Type B pancreatic cell (in vitro differentiated cells): Measurements from ENCODE around the gene PNMA6A. TPM values are rescaled to one million over a fixed set of nuclear protein-coding genes. Genes with fewer than 3 reads are reported as not detected.
"Not testable (repeated sequence)": the region's sequence is repeated elsewhere in the genome, so short reads cannot be mapped to it uniquely, and the experiment has no call there.

Experiments used
- DNase-seq: peaks from one replicate; pipeline ENCODE4 v3.0.0; 2021; ENCODE audit warnings: mixed read lengths; ENCODE audit not compliant: unreplicated experiment; ENCODE audit errors: extremely low spot score
- H3K27ac Mint-ChIP-seq: 2 replicates; pipeline ENCODE4 v1.8.0; 2021; ENCODE audit warnings: mild to moderate bottlenecking, mixed read lengths
- H3K27me3 Mint-ChIP-seq: 2 replicates; pipeline ENCODE4 v1.8.0; 2021; ENCODE audit warnings: mixed read lengths
- H3K36me3 Mint-ChIP-seq: 2 replicates; pipeline ENCODE4 v1.8.0; 2021; ENCODE audit warnings: mixed read lengths
- H3K4me1 Mint-ChIP-seq: one replicate; pipeline ENCODE4 v1.8.0; 2021; ENCODE audit warnings: mixed read lengths; ENCODE audit not compliant: unreplicated experiment
- H3K4me3 Mint-ChIP-seq: 2 replicates; pipeline ENCODE4 v1.8.0; 2021; ENCODE audit warnings: mild to moderate bottlenecking, mixed read lengths
- H3K9me3 Mint-ChIP-seq: 2 replicates; pipeline ENCODE4 v1.8.0; 2021; ENCODE audit warnings: mixed read lengths
- total RNA-seq: library from RNA; stranded (reverse); gene quantifications from 2 replicates; pipeline ENCODE4 v1.2.1, GENCODE V29; 2021; ENCODE audit warnings: low replicate concordance
- TF ChIP-seq, protein P1 (sequence below): fragments of 200-600 bp; sonication (generic); conservative IDR thresholded peaks from 2 replicates; pipeline ENCODE4 v1.5.0; 2021; ENCODE audit warnings: antibody characterized with exemption, mild to moderate bottlenecking

PNMA6A gene
- total RNA-seq, 1 donor from 2014 or later: 5.4 TPM

DNA sequence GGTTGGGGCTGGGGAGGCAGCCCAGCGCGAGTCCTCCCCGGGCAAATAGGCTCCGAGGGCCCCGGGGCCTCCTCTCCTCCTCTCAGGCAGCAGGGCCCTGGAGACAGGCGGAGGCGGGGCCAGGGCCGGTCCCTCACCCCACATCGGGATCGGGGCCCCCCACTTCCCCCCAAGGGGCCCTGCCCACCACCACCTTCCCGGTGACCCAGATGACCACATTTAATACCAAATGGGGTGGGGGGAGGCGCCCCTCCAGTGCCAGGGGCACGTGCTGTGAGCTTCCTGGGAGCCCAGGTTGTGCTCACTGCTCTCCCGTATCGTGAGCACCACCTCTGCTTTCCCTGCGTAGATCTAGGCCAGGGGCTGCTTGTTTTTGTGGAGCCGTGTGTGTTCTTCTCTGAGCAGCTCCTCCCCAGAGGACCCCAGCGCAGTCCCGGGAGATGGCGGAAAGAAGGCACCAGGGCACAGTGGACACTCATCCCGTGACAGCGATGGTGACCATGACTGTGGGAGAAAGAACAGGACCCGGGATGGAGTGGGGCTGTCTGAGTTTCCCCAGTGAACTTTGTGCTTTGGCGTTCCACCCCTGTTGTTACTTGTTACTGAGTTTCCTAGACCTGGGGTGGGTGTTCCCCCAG lies 2.1 kb downstream of the PNMA6A start:
- DNase-seq: no peak
- TF ChIP-seq, protein P1, sequence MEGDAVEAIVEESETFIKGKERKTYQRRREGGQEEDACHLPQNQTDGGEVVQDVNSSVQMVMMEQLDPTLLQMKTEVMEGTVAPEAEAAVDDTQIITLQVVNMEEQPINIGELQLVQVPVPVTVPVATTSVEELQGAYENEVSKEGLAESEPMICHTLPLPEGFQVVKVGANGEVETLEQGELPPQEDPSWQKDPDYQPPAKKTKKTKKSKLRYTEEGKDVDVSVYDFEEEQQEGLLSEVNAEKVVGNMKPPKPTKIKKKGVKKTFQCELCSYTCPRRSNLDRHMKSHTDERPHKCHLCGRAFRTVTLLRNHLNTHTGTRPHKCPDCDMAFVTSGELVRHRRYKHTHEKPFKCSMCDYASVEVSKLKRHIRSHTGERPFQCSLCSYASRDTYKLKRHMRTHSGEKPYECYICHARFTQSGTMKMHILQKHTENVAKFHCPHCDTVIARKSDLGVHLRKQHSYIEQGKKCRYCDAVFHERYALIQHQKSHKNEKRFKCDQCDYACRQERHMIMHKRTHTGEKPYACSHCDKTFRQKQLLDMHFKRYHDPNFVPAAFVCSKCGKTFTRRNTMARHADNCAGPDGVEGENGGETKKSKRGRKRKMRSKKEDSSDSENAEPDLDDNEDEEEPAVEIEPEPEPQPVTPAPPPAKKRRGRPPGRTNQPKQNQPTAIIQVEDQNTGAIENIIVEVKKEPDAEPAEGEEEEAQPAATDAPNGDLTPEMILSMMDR: no peak
- no peak overlapping the region for H3K27ac Mint-ChIP-seq
- no peaks in the 10 kb centered on the region for H3K9me3 Mint-ChIP-seq
- no peaks in the 10 kb centered on the region for H3K27me3 Mint-ChIP-seq
- peak overlapping the region; percentile 47 for H3K4me3 Mint-ChIP-seq
- no peaks in the 10 kb centered on the region for H3K4me1 Mint-ChIP-seq
- no peaks in the 10 kb centered on the region for H3K36me3 Mint-ChIP-seq

DNA sequence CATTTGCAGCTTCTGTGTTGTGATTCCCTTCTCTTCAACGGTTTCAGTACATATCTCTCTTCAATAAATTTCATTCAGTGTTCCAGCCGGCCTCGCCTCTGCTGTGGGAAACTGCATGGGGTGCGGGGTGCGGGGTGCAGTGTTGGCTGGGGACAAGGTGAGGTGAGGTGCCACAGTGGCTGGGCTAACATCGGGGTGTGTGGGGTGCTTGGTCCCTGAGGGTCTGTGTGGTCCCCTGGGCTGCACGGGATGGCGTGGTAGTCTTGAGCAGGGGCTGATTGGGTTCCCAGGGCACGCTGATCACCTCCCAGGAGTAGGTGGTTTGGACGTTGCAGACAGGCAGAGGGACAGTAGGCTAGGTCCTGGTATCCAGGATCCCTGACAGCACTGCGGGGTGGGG lies 2.7 kb downstream of the PNMA6A start:
- Mint-ChIP-seq H3K36me3 (no peaks in the 10 kb centered on the region), H3K4me1 (no peaks in the 10 kb centered on the region), H3K27me3 (no peaks in the 10 kb centered on the region), H3K4me3 (peak overlapping the region; percentile 47), H3K27ac (no peak overlapping the region), H3K9me3 (no peaks in the 10 kb centered on the region)
- TF ChIP-seq, protein P1: no peak
- DNase-seq: no peak

DNA sequence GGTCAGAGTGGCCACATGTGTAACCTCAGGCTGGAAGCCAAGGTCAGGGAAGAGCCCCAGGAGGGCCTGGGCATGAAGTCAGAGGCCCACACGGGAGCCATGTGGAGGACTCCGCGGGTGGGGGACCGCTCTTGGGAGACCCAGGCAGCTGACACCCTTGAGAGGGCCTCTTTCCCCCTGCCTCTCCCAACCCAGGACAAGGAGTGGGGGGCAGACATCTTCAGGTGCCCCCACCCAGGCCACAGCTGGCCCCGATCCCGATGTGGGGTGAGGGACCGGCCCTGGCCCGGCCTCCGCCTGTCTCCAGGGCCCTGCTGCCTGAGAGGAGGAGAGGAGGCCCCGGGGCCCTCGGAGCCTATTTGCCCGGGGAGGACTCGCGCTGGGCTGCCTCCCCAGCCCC lies 3.1 kb downstream of the PNMA6A start:
- H3K27ac Mint-ChIP-seq: no peak overlapping the region
- no peaks in the 10 kb centered on the region for H3K4me1 Mint-ChIP-seq
- TF ChIP-seq, protein P1: no peak
- H3K9me3 Mint-ChIP-seq: no peaks in the 10 kb centered on the region
- H3K27me3 Mint-ChIP-seq: no peaks in the 10 kb centered on the region
- H3K4me3 Mint-ChIP-seq: no peak overlapping the region
- no peaks in the 10 kb centered on the region for H3K36me3 Mint-ChIP-seq
- DNase-seq: no peak

DNA sequence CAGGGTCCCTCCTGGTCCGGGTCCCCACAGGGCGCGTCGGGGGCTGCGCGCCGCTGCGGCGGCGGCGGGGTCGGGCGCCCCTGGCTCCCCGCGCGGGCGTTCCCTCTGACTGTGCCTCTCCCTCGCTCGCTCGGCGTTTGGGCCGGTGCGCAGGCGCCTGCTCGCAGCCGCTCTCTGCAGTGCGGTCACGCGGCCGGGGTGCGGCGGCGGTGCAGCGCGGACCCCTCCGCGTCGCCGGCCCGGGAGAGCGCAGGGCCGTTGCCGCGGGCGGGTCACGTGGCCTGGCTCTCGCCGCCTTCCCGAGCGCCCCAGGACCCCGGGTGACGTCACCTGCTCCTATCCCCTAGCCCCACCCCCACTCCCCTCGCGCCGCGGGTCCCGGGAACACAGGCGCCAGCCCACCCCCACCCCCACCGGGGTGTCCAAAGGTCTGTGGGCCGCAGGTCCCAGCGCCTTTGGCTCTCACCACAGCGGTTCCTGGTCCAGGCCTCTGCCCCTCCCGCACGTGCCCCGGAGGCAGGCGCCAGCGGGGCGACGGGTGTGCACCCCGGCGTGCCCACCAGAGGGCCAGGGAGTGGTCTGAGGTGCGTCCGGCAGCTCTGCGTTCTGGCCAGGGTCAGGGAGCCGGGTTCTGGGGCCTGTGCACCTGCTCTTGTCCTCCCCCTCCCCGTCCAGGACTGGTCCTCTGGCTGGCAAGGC lies 5.3 kb downstream of the PNMA6A start:
- H3K4me3 Mint-ChIP-seq, H3K27ac Mint-ChIP-seq, H3K36me3 Mint-ChIP-seq, H3K9me3 Mint-ChIP-seq, H3K27me3 Mint-ChIP-seq, H3K4me1 Mint-ChIP-seq, DNase-seq: not testable (repeated sequence)

DNA sequence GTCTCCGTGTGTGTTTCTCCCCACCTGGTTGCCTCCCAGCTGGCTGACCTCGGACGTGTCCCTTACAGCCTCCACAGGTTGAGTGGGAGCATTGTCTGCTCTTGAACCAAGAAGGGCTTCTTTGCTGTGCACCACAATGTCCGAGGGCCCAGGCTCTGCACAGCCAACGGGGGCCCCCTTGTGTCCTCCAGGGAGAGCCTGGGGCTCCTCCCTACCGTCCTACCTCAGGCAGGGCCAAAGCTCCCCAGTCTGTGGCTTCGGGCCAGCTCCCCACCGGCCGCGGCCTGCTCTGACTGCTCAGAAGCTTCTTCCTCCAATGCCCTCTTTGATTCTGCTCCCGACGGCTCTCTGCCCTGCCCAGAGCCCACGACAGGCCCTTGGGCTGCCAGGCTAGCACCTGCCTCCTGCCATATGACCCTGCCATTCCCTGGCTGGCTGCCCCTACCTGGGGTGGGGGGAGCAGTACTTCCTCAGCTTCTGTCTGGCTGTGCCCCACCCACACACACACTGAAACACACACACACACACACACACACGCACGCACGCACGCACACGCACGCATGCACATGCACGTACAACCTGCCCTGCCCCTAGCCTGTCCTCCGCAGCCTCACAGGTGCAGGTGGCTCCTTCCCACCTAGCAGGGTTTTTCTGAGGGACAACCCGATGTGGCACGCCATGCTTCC lies 11.1 kb downstream of the PNMA6A start:
- not testable (repeated sequence) for H3K36me3 Mint-ChIP-seq, H3K27ac Mint-ChIP-seq, H3K27me3 Mint-ChIP-seq, DNase-seq, H3K4me1 Mint-ChIP-seq, H3K4me3 Mint-ChIP-seq, H3K9me3 Mint-ChIP-seq

DNA sequence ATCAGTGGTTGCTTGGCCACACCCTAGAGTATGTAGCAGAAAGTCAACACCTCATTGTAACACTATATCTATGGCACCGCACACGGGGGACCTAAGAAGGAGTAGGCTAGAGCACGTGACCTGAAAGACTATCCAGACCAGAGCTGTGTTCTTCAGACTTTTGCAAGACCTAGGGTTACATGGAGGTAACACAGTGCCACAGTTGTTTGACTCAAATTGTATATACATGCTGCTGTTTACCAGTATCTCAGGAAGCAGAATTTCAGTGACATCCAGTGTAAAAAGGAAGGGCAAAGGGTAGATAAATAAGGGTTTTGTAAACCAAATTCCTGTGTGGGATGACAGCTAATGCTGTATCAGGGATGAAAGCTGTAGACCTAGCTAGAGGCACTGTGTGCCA lies 30.2 kb downstream of the PNMA6A start:
- no peak overlapping the region for H3K27ac Mint-ChIP-seq
- TF ChIP-seq, protein P1: no peak
- peaks cover 16% of the 10 kb centered on the region for H3K9me3 Mint-ChIP-seq
- H3K27me3 Mint-ChIP-seq: no peaks in the 10 kb centered on the region
- no peak overlapping the region for H3K4me3 Mint-ChIP-seq
- no peaks in the 10 kb centered on the region for H3K36me3 Mint-ChIP-seq
- no peaks in the 10 kb centered on the region for H3K4me1 Mint-ChIP-seq
- DNase-seq: no peak

DNA sequence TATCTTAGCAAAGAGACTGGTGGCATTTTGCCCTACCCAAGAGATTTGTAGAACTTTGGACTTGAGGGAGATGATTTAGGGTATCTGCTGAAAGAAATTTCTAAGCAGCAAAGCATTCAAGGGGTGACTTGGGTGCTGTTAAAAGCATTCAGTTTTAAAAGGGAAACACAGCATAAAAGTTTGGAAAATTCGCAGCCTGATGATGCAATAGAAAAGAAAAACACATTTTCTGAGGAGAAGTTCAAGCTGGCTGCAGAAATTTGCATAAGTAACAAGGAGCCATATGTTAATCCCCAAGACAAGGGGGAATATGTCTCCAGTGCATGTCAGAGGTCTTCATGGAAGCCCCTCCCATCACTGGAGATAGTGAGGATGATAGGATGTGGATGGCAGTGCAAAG lies 32.7 kb downstream of the PNMA6A start:
- H3K36me3 Mint-ChIP-seq, H3K4me3 Mint-ChIP-seq, DNase-seq, H3K27me3 Mint-ChIP-seq, H3K4me1 Mint-ChIP-seq, H3K27ac Mint-ChIP-seq: not testable (repeated sequence)
- peaks cover 16% of the 10 kb centered on the region for H3K9me3 Mint-ChIP-seq

DNA sequence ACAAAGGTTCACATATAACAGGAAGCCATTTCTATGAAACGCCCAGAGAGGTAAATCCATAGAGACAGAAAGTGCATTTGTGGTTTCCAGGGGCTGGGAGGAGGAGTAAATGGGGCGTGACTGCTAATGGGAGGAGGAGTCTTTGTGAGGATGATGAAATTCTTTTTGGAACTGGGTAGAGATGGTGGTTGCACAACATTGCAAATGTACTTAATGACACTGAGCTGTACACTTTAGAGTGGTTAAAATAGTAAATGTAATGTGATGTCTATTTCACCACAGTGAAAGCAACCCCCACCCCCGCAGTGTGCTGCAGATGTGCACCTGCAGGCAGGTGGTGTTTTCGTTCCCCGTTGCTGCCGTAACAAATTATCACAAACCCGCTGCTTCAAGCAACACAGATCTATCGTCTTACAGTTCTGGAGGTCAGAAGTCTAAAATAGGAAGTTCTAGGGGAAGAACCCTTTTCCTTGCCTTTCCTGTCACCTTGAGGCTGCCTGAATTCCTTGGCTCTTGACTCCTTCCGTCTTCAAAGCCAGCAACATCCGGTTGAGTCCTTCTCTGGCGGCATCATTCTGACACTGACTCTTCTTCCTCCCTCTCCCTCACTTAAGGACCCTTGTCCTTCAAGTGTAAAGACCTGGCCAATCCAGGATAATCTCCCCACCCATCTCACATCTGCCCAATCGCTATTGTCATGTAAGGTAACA lies 34.0 kb downstream of the PNMA6A start:
- DNase-seq, H3K4me3 Mint-ChIP-seq, H3K27ac Mint-ChIP-seq, H3K36me3 Mint-ChIP-seq, H3K4me1 Mint-ChIP-seq, H3K27me3 Mint-ChIP-seq: not testable (repeated sequence)
- H3K9me3 Mint-ChIP-seq: peaks cover 16% of the 10 kb centered on the region

DNA sequence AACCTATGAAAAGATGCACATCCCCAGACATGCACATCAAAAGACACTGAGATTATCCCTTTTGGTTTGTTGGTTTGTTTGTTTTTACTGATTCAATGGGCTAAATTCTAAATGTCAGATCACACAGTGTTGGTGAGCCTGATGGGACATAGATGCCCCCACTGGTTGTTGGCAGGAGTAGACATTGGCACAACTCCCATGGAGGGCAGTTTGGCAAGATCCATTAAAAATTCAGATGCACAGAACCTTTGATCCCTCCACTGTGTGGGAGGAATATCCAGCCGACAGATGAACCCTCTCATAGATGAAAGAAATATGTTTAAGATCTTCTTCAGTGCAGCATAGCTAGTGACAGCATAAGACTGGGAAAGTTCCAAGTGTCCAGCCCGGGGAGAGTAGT lies 38.5 kb downstream of the PNMA6A start:
- not testable (repeated sequence) for H3K4me1 Mint-ChIP-seq, H3K36me3 Mint-ChIP-seq, H3K9me3 Mint-ChIP-seq, H3K4me3 Mint-ChIP-seq, H3K27me3 Mint-ChIP-seq, DNase-seq, H3K27ac Mint-ChIP-seq
